ENCODE results near the gene SP7.
A peak's percentile ranks its signal among the peaks of the same experiment; 100 is the strongest.
"Not testable (repeated sequence)": the region's sequence is repeated elsewhere in the genome, so short reads cannot be mapped to it uniquely, and the experiment has no call there.

SP7 gene

DNA sequence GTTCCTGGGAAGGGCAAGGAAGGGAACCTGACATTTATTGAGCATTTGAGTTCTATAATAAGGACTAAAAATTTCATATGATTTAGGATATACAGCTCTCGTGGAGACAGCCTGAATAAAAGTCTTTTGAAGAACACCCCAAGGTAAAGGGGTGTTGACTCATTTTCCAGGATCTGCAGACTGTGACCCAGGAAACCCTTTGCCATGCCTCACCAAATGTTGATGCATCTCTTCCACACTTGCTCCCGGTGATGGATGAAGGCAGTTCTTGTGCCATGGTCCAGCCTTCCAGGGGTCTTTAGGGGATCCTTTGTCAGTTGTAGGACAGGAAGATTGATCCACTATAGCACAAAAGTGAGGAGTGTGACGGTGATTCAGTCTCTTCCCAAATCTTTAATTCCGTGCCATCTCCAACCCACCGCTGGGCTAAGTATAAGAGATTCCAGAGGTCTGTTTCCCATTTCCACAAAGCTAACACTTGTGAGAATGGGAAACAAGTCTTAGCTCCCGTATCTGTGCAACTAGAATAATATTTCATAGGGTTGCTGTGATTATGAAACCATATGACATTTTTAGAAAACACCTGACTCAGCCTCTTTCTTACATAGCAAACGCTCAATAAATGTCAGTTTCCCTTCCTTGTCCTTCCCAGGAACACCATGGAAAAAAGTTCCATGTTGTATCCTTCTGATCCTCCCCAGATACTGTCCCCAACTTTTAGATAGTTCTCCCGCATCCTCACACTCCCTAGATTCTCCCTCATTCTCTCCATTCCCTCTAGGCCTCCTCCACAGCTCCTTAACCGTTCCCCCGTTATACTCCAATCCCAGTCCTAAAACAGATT, 15.6 kb downstream of the SP7 start:
- no peak for DNase-seq (ENCODE audit: low read depth)

DNA sequence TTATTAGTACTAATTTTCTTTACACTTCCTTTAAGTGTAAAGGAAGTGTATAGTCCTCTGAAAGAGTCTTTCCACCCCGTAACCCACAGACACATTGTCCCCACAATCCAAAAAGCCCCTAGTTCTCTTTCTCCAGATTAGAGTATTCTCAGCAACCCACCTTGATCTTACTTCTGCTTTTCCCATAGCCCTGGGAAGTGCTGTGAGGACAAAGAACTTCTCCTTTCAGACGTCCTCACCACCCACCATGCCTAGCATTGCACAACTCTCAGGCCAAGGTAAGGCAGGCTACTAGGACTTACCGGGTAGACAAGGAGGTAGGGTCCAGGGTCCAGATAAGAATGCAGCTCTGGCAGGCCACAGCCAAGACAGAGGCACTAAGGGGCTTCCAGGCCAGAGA, 22.2 kb downstream of the SP7 start:
- no peak for DNase-seq (ENCODE audit: low read depth)

DNA sequence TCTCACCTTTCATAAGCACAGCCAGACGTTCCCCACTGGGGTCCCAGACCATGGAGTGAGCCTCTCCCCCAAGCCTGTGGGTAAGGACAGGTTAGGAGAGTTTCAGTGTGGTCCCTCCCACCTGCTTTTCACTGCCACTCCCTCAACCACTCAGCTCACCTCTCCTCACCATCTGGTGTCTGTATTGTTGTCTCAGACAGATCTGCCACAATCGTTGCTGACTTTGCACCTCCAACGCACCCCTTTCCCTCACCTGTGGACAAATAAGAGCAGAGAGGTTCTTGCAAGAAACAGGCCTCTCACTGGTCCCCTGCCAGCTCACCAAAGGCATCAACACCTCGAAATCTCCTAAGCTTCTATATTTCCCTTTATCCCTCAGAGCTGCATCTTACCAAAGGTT, 27.9 kb downstream of the SP7 start:
- DNase-seq (ENCODE audit: low read depth), result no peak

DNA sequence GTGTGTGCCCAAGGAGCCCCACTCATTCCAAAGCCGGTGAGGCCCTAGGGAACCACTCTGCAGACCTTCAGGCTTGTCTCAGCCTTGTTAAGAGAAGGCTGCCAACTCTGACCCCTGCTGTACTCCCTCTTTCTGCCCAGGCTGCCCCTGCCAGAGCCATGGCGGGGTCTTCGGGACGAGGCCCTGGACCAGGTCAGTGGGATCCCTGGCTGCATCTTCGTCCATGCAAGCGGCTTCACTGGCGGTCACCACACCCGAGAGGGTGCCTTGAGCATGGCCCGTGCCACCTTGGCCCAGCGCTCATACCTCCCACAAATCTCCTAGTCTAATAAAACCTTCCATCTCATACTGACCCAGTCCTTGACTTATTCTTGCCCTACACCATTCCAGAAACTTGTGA, 29.3 kb downstream of the SP7 start:
- no peak for DNase-seq (ENCODE audit: low read depth)

DNA sequence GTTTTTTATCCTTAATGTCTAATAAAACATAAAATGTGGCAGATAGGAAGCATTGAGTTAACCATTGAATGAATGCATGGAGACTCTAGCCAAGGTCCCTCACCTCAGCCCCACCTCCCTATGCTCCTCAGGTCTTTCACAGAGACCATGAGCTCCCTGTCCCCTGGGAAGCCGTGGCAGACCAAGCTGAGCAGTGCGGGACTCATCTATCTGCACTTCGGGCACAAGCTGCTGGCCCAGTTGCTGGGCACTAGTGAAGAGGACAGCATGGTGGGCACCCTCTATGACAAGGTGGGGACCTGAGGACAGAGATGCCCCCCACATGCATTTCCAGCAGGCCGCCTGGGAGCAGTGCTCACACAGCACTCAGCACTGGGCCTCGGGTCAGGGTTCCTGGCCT, 33.3 kb downstream of the SP7 start:
- no peak for DNase-seq (ENCODE audit: low read depth)

DNA sequence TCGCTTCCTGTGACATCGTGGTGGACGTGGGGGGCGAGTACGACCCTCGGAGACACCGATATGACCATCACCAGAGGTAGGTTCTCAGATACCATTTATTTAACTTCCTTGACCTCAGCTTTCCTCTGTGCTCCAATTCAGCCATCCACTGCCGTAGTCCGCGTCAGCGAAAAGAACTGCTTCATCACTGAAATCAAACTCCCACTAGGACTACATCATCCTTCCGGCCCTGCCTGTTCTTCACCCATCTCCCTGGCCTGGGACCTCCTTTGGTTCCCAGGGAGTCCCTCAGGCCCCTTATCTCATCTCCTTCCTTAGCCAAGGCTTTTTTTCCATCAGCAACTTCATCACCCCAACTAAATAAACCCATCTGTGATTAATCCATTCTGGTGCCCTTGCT, 36.0 kb downstream of the SP7 start:
- no peak for DNase-seq (ENCODE audit: low read depth)

DNA sequence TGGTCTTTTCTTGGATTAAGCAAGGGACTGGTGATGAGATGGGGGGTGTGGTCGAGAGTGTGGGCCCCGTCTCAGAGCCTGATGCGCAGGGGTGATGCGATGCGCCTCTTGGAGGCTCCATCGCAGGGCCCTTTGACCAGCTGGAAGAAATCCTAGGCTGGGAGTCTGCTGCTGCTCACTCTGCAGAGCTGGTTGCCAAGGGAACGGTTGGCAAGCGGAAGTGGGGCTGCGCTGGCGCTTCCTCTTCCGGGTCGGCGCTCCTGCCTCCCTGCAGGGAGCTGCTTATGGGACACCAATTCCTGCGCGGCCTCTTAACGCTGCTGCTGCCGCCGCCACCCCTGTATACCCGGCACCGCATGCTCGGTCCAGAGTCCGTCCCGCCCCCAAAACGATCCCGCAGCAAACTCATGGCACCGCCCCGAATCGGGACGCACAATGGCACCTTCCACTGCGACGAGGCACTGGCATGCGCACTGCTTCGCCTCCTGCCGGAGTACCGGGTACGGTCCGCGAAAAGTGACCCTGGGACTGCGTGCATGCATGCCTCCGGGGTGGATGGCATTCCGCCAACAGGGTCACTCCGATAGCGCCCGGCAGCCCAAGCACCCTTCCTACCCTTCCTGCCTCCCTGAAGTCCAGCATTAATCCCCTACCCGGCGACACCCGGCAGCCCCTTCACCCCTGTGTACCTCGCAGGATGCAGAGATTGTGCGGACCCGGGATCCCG, 36.5 kb downstream of the SP7 start, which contains the start of gene MYG1:
Gene MYG1 (plus strand): TSS at position 242 of the 727 bp plus-strand sequence. CDS start 43 bp downstream, at position 285.
- DNase-seq (ENCODE audit: low read depth), result peak; percentile 62

DNA sequence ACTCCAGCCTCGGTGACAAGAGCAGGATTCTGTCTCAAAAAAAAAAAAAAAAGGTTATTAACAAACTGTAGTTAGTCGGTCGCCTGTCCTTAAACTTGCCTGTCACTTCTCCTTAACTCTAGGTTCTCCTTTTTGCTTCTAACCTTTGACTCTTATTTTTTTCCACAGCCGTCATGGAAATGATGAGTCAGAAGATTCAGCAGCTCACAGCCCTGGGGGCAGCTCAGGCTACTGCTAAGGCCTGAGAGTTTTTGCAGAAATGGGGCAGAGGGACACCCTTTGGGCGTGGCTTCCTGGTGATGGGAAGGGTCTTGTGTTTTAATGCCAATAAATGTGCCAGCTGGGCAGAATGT, 37.1 kb downstream of the SP7 start:
- no peak for DNase-seq (ENCODE audit: low read depth)

DNA sequence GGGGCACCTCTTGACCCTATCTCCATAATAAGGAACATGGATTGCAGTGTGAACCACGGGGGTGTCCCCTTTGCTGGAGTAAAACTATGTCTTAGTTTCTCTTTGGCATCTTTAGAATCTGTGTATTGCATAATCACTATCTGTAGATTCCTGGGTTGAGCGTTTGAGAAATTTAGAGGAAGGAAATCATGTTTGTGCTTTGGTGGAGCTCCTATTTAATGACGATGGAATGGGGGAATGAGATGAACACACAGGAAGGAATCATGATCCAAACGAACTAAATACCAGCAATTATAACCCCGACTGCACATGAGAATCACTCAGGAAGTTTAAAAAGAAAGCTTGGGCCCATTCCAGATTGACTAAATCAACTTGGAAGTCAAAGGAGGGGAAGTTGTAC, 38.0 kb downstream of the SP7 start:
- no peak for DNase-seq (ENCODE audit: low read depth)

DNA sequence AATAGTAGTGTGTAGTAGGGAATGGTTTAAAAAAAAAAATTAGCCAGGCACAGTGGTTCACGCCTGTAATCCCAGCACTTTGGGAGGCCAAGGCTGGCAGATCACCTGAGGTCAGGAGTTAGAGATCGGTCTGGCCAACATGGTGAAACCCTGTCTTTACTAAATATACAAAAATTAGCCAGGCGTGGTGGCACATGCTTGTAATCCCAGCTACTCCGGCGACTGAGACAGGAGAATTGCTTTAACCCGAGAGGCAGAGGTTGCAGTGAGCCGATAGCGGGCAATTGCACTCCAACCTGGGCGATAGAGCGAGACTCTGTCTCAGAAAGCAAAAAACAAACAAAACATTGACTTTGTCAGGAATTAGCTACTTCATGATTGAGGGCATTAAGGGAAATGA, 39.0 kb downstream of the SP7 start:
- DNase-seq (ENCODE audit: low read depth), result not testable (repeated sequence)

DNA sequence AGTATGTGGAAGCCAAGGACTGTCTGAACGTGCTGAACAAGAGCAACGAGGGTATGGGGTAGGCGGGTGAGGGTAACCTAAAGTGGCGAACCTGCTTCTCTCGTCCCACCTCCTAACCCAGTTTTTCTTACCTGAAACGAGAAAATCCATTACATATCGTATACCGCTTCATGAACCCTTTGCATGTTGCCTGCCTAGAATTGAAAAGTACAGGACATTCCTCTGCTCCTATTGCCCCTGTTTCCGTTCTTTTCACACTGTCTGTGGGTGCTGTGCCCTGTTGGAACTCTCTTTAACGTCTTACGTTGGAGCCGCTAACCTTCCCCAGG, 40.3 kb downstream of the SP7 start:
- no peak for DNase-seq (ENCODE audit: low read depth)

DNA sequence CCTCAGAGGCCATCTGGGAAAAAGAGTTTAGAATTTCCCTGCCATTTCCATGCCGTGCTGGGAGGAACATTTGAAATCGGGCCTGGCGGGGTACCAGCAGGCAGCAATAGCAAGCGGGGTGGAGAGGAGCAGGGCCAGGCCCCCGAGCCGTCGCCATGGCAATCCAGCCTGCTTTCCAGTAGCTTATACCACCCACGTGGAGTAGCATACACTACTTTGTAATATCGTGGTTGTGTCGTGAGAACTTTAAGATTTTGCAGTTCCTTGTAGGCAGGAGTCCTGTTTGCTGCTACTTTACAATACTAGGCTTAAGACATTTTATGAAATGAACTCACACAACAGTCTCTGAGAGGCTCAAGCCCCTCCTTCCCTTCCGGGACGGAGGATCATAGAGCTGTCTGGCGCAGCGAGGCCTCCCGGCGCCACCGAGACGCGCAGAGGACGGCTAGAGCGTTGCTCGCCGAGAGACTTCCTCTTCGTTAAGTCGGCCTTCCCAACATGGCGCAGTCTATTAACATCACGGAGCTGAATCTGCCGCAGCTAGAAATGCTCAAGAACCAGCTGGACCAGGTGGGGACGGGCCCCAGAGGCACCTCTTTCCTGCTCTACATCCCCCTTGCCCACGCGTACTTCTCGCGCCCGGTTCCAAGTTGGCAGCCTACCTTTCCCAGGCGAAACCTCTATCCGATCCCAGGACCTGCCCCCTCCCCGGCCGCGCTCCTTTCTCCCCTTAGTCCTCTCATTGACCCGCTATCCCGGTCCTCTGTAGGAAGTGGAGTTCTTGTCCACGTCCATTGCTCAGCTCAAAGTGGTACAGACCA, 40.9 kb downstream of the SP7 start, which contains the start of gene PFDN5:
Gene PFDN5 (plus strand): TSS at position 473 of the 821 bp plus-strand sequence. CDS start 26 bp downstream, at position 499.
- peak; percentile 74 for DNase-seq (ENCODE audit: low read depth)

DNA sequence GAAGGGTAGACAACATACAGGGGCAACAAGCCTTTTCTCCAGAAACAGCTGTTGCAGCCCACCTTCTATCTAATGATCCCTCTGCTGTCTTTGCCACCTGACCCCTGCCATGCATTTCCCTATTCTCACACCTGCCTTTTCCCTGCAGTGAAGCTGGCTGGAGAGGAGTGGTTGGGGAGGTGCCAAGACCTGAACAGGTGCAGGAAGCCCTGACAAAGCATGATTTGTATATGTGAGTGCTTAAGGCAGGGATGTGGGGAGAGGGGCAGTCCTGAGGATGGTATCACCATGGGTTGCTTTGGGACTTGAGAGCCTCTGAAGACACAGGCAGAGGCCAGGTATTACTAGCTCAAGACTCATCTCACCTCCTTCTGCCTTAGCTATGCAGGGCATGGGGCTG, 43.7 kb downstream of the SP7 start:
- DNase-seq (ENCODE audit: low read depth), result no peak

DNA sequence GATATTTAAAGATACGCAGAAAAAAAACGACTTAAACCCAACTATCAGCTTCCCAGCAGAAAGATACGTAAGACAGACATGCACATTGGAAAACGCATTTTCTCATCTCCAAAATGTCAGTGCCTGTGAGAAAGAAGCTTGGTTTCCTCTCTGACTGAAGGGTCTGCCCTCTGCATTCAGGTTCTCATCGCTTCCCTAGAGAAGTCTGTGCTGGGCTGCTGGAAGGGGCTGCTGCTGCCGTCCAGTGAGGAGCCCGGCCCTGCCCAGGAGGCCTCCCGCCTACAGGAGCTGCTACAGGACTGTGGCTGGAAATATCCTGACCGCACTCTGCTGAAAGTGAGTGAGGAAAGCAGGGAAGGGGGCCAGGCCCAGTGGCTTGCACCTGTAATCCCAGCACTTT, 45.5 kb downstream of the SP7 start:
- no peak for DNase-seq (ENCODE audit: low read depth)

DNA sequence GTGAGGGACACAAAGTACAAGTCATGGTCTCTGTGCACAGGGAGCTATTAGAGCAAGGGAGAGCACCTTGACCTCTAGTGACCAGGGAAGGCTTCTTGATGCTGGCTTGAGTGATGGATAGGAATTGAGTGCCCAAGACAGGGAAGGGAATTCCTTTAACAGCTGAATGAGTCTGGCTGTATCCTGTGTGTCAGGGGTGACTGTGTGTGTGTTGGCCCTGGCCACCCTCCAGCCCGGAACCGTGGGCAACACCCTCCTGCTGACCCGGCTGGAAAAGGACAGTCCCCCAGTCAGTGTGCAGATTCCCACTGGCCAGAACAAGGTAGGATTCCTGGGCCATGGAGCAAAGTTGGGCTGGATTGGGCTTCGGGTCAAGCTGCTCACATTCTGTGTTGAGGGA, 46.3 kb downstream of the SP7 start:
- no peak for DNase-seq (ENCODE audit: low read depth)

DNA sequence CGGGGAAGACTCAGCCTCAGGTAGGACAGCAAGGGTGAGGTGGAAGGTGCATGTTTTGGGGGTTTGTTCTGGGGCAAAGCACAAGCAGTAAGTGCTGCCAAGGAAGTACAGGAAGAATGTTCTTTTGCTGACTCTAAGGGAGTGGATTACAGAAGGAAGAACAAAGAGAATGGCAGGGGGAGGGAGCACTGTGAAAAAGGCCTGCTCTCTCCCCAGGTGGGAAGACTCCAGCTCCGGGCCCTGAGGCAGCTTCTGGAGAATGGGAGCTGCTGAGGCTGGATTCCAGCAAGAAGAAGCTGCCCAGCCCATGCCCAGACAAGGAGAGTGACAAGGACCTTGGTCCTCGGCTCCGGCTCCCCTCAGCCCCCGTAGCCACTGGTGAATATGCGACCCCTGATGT, 47.8 kb downstream of the SP7 start:
- DNase-seq (ENCODE audit: low read depth), result no peak

DNA sequence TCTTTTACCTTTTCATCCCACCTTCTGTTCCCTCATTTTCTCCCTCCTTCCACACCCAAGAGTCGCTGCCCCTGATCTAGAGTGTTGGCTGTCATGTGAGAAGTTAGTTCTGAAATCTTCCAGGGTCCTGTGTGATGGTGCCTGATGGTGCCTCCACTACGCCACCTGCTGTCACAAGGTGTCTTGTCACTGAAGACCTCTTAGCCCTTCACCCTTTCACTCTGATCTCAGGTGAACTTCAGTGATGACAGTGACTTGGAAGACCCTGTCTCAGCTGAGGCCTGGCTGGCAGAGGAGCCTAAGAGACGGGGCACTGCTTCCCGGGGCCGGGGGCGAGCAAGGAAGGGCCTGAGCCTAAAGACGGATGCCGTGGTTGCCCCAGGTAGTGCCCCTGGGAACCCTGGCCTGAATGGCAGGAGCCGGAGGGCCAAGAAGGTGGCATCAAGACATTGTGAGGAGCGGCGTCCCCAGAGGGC, 48.4 kb downstream of the SP7 start:
- DNase-seq (ENCODE audit: low read depth), result peak; percentile 43

DNA sequence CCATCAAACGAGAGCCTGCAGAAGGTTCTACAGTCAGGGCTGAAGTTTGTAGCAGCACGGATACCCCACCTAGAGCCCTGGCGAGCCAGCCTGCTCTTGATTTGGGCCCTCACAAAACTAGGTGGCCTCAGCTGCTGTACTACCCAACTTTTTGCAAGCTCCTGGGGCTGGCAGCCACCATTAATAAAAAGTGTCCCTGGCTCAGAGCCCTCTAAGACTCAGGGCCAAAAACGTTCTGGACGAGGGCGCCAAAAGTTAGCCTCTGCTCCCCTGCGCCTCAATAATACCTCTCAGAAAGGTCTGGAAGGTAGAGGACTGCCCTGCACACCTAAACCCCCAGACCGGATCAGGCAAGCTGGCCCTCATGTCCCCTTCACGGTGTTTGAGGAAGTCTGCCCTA, 49.7 kb downstream of the SP7 start:
- no peak for DNase-seq (ENCODE audit: low read depth)

DNA sequence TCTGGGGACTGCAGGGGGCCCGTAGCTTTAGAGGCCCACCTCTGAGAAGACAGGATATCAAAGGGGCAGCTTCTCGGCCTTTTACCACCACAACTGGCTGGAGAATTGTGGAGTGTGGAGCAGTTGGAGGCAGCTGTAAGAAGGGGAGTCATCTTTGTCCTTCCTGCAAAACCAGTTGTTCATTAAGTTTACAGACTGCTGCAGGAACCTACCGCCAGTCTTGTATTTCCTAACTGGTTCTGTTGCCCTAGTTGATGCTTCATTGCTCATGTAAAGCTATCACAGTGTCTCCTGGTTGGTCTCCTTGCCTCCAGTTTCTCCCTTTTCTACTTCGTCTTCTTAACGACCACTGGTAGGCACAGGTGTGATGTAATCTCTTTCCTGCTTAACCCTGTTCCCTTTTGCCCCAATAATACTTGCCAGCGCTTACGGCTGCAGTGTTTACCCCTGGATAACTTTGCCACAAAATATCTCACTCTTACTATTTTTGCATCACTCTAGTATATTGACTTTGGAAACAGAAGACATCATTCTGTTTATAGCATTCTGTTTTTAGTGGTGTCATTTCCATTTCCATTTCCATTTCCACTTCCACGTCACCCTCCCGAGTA, 56.2 kb downstream of the SP7 start:
- no peak for DNase-seq (ENCODE audit: low read depth)

DNA sequence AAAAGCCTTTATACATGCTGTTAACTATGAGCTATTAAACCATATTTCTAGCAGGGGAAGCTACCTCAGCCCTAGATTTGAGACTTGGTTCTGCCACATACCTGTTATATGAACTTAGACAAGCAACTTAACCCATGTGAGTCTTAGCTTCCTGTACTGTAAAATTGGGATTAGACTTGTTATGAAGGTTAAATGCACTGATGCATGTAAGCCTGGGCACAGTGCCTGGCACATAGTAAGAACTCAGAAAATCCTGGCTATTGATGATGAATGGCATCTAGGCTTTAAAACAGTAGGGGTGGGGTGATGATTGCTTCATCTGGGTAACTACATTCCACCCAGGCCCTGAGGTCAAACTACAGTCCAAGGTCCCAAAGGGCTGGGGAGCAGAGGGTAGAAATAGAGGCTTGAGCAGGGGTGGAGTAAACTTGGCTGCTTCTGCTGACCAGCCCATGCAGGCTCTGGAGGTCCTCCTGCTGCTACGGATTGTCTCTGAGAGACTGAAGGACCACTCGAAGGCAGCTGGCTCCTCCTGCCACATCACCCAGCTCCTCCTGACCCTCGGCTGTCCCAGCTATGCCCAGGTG, 56.8 kb downstream of the SP7 start:
- DNase-seq (ENCODE audit: low read depth), result no peak

DNA sequence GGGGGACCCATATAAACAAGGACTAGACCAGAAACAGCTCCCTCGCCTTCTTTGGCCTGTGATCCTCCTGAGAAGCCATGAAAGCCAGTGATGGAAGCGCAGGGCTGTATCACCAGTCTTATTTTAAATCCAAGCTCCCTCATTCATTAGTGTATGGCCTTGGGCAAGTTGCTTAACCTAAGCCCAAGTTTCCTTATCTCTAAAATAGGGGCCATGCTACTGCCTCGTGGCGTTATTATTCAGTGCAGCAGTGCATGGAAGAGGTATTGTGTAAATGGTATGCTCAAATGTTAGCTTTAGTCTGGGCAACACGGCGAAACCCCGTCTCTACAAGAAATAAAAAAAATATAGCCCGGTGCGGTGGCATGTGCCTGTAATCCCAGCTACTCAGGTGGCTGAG, 58.2 kb downstream of the SP7 start:
- no peak for DNase-seq (ENCODE audit: low read depth)
